ENCODE measurements around the gene CELSR1. TPM values are rescaled to one million over a fixed set of nuclear protein-coding genes. Genes with fewer than 3 reads are reported as not detected.
"Not testable (repeated sequence)": the region's sequence is repeated elsewhere in the genome, so short reads cannot be mapped to it uniquely, and the experiment has no call there.

CELSR1 gene
- total RNA-seq, 1 donor = 1.3 TPM

DNA sequence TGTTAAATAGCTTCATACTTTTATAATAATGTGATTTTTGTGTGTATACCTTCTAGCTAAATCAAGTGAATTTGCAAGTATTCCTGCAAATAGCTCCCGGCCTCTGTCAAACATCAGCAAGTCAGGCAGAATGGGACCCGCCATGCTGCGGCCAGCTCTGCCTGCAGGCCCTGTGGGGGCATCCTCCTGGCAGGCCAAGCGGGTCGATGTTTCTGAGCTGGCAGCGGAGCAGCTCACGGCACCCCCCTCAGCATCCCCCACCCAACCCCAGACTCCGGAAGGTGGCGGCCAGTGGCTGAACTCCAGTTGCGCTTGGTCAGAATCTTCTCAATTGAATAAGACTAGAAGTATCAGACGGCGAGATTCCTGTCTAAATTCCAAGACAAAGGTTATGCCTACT lies 221.4 kb downstream of the CELSR1 start:
- no peak for DNase-seq (ENCODE audit: low read depth in 2 of 3, low spot score in 2 of 3)

- DNase-seq (ENCODE audit: low read depth in 2 of 3, low spot score in 2 of 3) = not testable (repeated sequence)
Observed at GRCh38 chr22:46312848-46313247, 224.6 kb downstream of the CELSR1 start.

- DNase-seq (ENCODE audit: low read depth in 2 of 3, low spot score in 2 of 3) = no peak
Observed at GRCh38 chr22:46312056-46312455, 225.4 kb downstream of the CELSR1 start.

Other genes with a start within 250 kb of the CELSR1 start
- 1.6 TPM for gene GTSE1, start 240.8 kb downstream of the CELSR1 start, total RNA-seq
- gene TRMU, start 201.9 kb downstream of the CELSR1 start, total RNA-seq = 29.1 TPM
- gene GRAMD4, start 82.8 kb upstream of the CELSR1 start, total RNA-seq = 71.9 TPM
- 56.0 TPM for gene CERK, start 200.6 kb upstream of the CELSR1 start, total RNA-seq
- gene TBC1D22A, start 225.0 kb upstream of the CELSR1 start, total RNA-seq = 16.7 TPM